HEK293T (cell line): ENCODE results near the gene KIF9.

Experiments used
- ARNT ChIP-seq: fragments of 450-650 bp; IDR thresholded peaks from 2 replicates; pipeline ENCODE4 v1.6.1; 2017; ENCODE audit warnings: mild to moderate bottlenecking
- FOXM1 ChIP-seq: fragments of 450-650 bp; IDR thresholded peaks from 2 replicates; pipeline ENCODE4 v1.6.1; 2017; ENCODE audit warnings: mild to moderate bottlenecking, borderline replicate concordance
- HDGF ChIP-seq: fragments of 450-650 bp; IDR thresholded peaks from 2 replicates; pipeline ENCODE4 v1.6.1; 2017; ENCODE audit warnings: antibody characterized with exemption, borderline replicate concordance
- NFRKB ChIP-seq: fragments of 450-650 bp; IDR thresholded peaks from 2 replicates; pipeline ENCODE4 v1.6.1; 2016; ENCODE audit warnings: mild to moderate bottlenecking, moderate library complexity
- SP1 ChIP-seq: fragments of 450-650 bp; IDR thresholded peaks from 2 replicates; pipeline ENCODE4 v1.6.1; 2017
- TARDBP ChIP-seq: fragments of 450-650 bp; IDR thresholded peaks from 2 replicates; pipeline ENCODE4 v1.6.1; 2016

DNA sequence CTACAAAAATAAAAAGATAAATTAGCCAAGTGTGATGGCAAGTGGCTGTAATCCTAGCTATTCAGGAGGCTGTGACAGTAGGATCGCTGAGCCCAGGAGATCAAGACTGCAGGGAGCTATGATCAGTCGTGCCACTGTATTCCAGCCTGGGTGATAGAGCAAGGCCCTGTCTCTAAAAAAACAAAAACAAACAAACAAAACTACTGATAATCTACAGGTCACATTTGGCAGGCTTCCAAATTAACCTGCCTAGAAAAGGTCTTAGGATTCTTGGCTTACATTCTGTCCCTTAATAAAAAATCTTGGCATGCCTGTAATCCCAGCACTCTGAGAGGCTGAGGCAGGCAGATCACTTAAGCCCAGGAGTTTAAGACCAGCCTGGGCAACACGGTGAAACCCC, 85.3 kb downstream of the KIF9 start:
- TF ChIP-seq ARNT: no peak
- no peak for TF ChIP-seq HDGF
- no peak for TF ChIP-seq TARDBP
- TF ChIP-seq SP1: no peak
- no peak for TF ChIP-seq FOXM1
- no peak for TF ChIP-seq NFRKB
